Measurements from ENCODE around the gene NEIL3. TPM values are rescaled to one million over a fixed set of nuclear protein-coding genes. Genes with fewer than 3 reads are reported as not detected.

NEIL3 gene
- total and polyA plus RNA-seq, 8 donors: 0.29 to 9.3 (median 1.4) TPM; not detected in 2

GRCh38 chr4:177323416-177323815 lies 13.7 kb downstream of the NEIL3 start:
- WGBS, 5 donors: 72 to 93% (median 87%) methylated on average over 1 of the region's 1 CpG
- Histone ChIP-seq H3K27me3 (no peaks in the 10 kb centered on the region), H3K4me3 (no peak overlapping the region), H3K36me3 (no peaks in the 10 kb centered on the region), H3K9me3 (no peaks in the 10 kb centered on the region), H3K4me1 (peaks cover 0 to 15% (median 0%) of the 10 kb centered on the region in 4 donors), H3K27ac (no peak overlapping the region)
- no peak for DNase-seq
- TF ChIP-seq POLR2A (IDR thresholded peaks at IDR 0.05): no peak
- no peak for TF ChIP-seq EP300 (IDR thresholded peaks at IDR 0.05)
- TF ChIP-seq CTCF (IDR thresholded peaks at IDR 0.05): no peak
- no peak for TF ChIP-seq POLR2AphosphoS5 (IDR thresholded peaks at IDR 0.05)
- intact Hi-C loops (cut with DNase I; ENCODE audit: low total_unique reads): no loop called here

DNA sequence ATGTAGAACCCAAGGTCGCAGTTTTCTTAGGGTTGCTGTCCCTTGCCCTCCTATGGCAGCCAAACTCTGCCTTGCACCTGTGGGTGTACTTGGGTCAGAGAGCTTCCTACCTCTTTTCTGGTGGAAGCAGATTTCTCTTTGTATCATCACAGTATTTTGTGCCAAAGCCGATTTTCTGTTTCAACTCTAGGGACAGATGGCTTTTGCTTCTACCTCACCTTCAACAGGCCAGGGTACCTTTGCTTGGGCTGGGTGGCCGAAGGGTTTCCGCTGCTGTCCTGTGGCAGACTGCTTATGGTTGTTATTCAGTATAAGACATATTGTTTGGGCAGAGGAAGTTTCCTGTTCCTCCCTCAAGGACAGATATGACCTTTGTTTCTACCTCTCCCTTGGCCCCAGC lies 22.4 kb downstream of the NEIL3 start:
- intact Hi-C loops (cut with DNase I; ENCODE audit: low total_unique reads): no loop called here
- Histone ChIP-seq H3K27ac (no peak overlapping the region), H3K4me3 (no peak overlapping the region), H3K36me3 (no peaks in the 10 kb centered on the region), H3K4me1 (no peaks in the 10 kb centered on the region), H3K27me3 (no peaks in the 10 kb centered on the region), H3K9me3 (no peaks in the 10 kb centered on the region)
- 81 to 99% (median 96%) methylated on average over 4 of the region's 4 CpGs for WGBS, 5 donors
- TF ChIP-seq POLR2A (IDR thresholded peaks at IDR 0.05) (no peak), POLR2AphosphoS5 (IDR thresholded peaks at IDR 0.05) (no peak), CTCF (IDR thresholded peaks at IDR 0.05) (no peak), EP300 (IDR thresholded peaks at IDR 0.05) (no peak)
- DNase-seq: no peak

GRCh38 chr4:177339477-177340374 lies 30.1 kb downstream of the NEIL3 start:
- intact Hi-C loops (cut with DNase I; ENCODE audit: low total_unique reads): no loop called here

DNA sequence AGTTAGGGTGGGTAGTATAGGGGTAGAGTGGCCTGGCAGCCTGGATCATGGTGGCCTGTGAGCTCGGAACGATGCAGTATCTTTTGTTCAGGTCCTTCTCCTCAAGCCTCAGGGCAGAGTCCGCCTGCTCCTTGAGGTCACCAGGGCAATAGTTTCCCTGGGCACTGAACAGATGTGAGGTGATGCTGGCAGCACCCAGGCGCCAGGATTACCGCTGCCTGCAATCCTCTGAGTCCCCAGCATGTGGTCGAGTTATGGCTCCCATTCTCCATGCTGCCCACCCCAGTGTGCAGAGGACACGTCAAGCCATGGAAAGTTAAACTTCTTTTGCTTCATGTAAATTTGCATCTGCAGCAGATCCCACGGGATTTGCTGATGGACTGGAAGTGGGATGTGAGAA lies 38.7 kb downstream of the NEIL3 start:
- no peak overlapping the region for H3K27ac ChIP-seq
- intact Hi-C loops (cut with DNase I; ENCODE audit: low total_unique reads): no loop called here
- no peaks in the 10 kb centered on the region for H3K9me3 ChIP-seq
- no peaks in the 10 kb centered on the region for H3K4me1 ChIP-seq
- DNase-seq: no peak
- H3K36me3 ChIP-seq: no peaks in the 10 kb centered on the region
- no peak overlapping the region for H3K4me3 ChIP-seq
- TF ChIP-seq EP300 (IDR thresholded peaks at IDR 0.05) (no peak), POLR2A (IDR thresholded peaks at IDR 0.05) (no peak), POLR2AphosphoS5 (IDR thresholded peaks at IDR 0.05) (no peak), CTCF (IDR thresholded peaks at IDR 0.05) (no peak)
- no peaks in the 10 kb centered on the region for H3K27me3 ChIP-seq
- WGBS, 5 donors: 93 to 99% (median 97%) methylated on average over 5 to 8 of the region's 8 CpGs

More at GRCh38 chr4:177339477-177340374, 30.1 kb downstream of the NEIL3 start:
- Histone ChIP-seq H3K4me1 (peaks cover 0 to 5% (median 0%) of the 10 kb centered on the region in 4 donors), H3K27ac (no peak overlapping the region), H3K36me3 (no peaks in the 10 kb centered on the region), H3K9me3 (no peaks in the 10 kb centered on the region), H3K27me3 (no peaks in the 10 kb centered on the region), H3K4me3 (no peak overlapping the region)
- TF ChIP-seq EP300 (IDR thresholded peaks at IDR 0.05): no peak
- no peak for TF ChIP-seq POLR2AphosphoS5 (IDR thresholded peaks at IDR 0.05)
- no peak for TF ChIP-seq POLR2A (IDR thresholded peaks at IDR 0.05)
- TF ChIP-seq CTCF (IDR thresholded peaks at IDR 0.05): peak in 5 of 7 experiments; percentile 40 to 66 (median 51)
- DNase-seq: peak in 1 of 2 donors; percentile 56
- WGBS, 5 donors: 22 to 37% (median 33%) methylated on average over 5 of the region's 5 CpGs
